Esophagus muscularis mucosa (tissue), 4 donors: Measurements from ENCODE around the gene GOLGB1. TPM values are rescaled to one million over a fixed set of nuclear protein-coding genes. Genes with fewer than 3 reads are reported as not detected.

Experiments used
- DNase-seq: peaks from one replicate; pipeline ENCODE4 v3.0.0-alpha.2; 2017; ENCODE audit errors: extremely low spot score
- H3K27ac ChIP-seq, 4 donors: fragments of 200-600 bp; sonication (generic); replicated peaks in 1 of 4; 1 replicate in 3 of 4; 2 replicates in 1 of 4; pipeline ENCODE4 v1.5.1; 2016 to 2019; ENCODE audit warnings: mild to moderate bottlenecking in 1 of 4
- H3K27me3 ChIP-seq, 4 donors: fragments of 200-600 bp; sonication (generic); one replicate each; pipeline versions ENCODE4 v1.5.1 to v1.6.0; 2016 to 2019
- H3K36me3 ChIP-seq, 4 donors: fragments of 200-600 bp; sonication (generic); one replicate each; pipeline ENCODE4 v1.5.1; 2016 to 2019
- H3K4me1 ChIP-seq, 4 donors: fragments of 200-600 bp; sonication (generic); one replicate each; pipeline ENCODE4 v1.5.1; 2016 to 2019
- H3K4me3 ChIP-seq, 4 donors: fragments of 200-600 bp; sonication (generic); 1 replicate in 2 of 4; 2 replicates in 2 of 4; pipeline ENCODE4 v1.5.1; 2016 to 2019; ENCODE audit warnings: mild to moderate bottlenecking in 4 of 4, moderate library complexity in 1 of 4
- H3K9me3 ChIP-seq, 4 donors: fragments of 200-600 bp; sonication (generic); 1 replicate in 3 of 4; 2 replicates in 1 of 4; pipeline ENCODE4 v1.5.1; 2016 to 2019
- EP300 ChIP-seq: sonication (generic); formaldehyde crosslinking; IDR thresholded peaks from one replicate; pipeline ENCODE4 v1.6.1; 2017; ENCODE audit warnings: antibody characterized with exemption
- POLR2A ChIP-seq: fragments of 450-650 bp; IDR thresholded peaks from one replicate; pipeline ENCODE4 v1.6.1; 2017; ENCODE audit warnings: antibody characterized with exemption, moderate library complexity, mild to moderate bottlenecking, low read depth
- POLR2AphosphoS5 ChIP-seq, 2 donors: sonication (generic); formaldehyde crosslinking; IDR thresholded peaks; one replicate each; pipeline ENCODE4 v1.6.1; 2017; ENCODE audit warnings: antibody characterized with exemption in 2 of 2
- WGBS: methylation state at CpG from one replicate; pipeline ENCODE4 v1.1.5; 2018; 5-methylcytosine and 5-hydroxymethylcytosine counted together
- intact Hi-C: fragments of 100-400 bp; cut with DNase I; formaldehyde crosslinking; loops from one replicate; pipeline ENCODE4 v1.15.1; 2023
- total RNA-seq, 4 donors: library from RNA; depleted of rRNA; stranded (reverse); fragments of >200 nt; gene quantifications; one replicate each; pipeline versions ENCODE4 v1.1.0 to v1.2.1, GENCODE V29; 2016
- TF ChIP-seq, protein P1 (sequence below), 3 experiments: fragments of 200-600 bp in 2 of 3; fragments of 450-650 bp in 1 of 3; sonication (generic) in 2 of 3; IDR thresholded peaks; one replicate each; pipeline ENCODE4 v1.5.1; 2017 to 2019; ENCODE audit warnings: antibody characterized with exemption in 3 of 3, mild to moderate bottlenecking in 2 of 3, moderate library complexity in 1 of 3

GOLGB1 gene
- total RNA-seq, 4 donors from 2014 or later: 55.7 to 73.9 (median 69.3) TPM

- 30% methylated on average over 1 of the region's 1 CpG for WGBS
- no peak for TF ChIP-seq POLR2A
- TF ChIP-seq, protein P1, sequence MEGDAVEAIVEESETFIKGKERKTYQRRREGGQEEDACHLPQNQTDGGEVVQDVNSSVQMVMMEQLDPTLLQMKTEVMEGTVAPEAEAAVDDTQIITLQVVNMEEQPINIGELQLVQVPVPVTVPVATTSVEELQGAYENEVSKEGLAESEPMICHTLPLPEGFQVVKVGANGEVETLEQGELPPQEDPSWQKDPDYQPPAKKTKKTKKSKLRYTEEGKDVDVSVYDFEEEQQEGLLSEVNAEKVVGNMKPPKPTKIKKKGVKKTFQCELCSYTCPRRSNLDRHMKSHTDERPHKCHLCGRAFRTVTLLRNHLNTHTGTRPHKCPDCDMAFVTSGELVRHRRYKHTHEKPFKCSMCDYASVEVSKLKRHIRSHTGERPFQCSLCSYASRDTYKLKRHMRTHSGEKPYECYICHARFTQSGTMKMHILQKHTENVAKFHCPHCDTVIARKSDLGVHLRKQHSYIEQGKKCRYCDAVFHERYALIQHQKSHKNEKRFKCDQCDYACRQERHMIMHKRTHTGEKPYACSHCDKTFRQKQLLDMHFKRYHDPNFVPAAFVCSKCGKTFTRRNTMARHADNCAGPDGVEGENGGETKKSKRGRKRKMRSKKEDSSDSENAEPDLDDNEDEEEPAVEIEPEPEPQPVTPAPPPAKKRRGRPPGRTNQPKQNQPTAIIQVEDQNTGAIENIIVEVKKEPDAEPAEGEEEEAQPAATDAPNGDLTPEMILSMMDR (IDR thresholded peaks at IDR 0.05): no peak
- no peak for TF ChIP-seq POLR2AphosphoS5 (IDR thresholded peaks at IDR 0.05)
- no peak for TF ChIP-seq EP300
- Histone ChIP-seq H3K27ac (no peak overlapping the region), H3K4me3 (no peak overlapping the region), H3K9me3 (no peaks in the 10 kb centered on the region), H3K4me1 (peaks cover 0 to 2% (median 0%) of the 10 kb centered on the region in 4 donors), H3K36me3 (peaks cover 11 to 58% (median 38%) of the 10 kb centered on the region in 4 donors), H3K27me3 (no peaks in the 10 kb centered on the region)
- no peak for DNase-seq
- intact Hi-C loops: no loop called here
Measured at GRCh38 chr3:121710347-121710746, 39.2 kb downstream of the GOLGB1 start.

GRCh38 chr3:121707531-121708273, 41.8 kb downstream of the GOLGB1 start:
- H3K36me3 ChIP-seq: peaks cover 0 to 41% (median 18%) of the 10 kb centered on the region in 4 donors
- TF ChIP-seq POLR2A: no peak
- TF ChIP-seq, protein P1 (IDR thresholded peaks at IDR 0.05): no peak
- TF ChIP-seq POLR2AphosphoS5 (IDR thresholded peaks at IDR 0.05): no peak
- no peak for TF ChIP-seq EP300
- intact Hi-C loops: no loop called here

DNA sequence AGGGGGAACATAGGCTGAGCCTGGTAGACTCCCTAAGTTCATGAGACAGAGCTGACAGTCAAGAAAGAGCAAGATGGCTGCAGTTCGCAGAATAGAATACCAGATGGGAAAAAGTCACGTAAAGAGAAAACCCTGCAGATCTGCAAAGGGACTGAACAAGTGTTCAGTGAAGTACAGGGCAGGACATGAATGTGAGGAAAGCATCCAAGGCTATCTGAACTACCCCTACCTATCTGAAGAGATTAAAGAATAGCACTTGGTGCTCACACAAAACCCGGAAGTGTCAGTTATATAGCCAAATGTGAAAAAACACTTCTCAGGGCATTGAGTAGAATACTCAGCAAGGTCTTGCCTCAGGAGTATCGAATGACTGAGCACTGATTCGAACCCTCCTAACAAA, 44.0 kb downstream of the GOLGB1 start:
- DNase-seq: no peak
- TF ChIP-seq POLR2AphosphoS5 (IDR thresholded peaks at IDR 0.05) (no peak), EP300 (no peak), POLR2A (no peak)
- TF ChIP-seq, protein P1 (IDR thresholded peaks at IDR 0.05): no peak
- Histone ChIP-seq H3K27me3 (no peaks in the 10 kb centered on the region), H3K4me3 (no peak overlapping the region), H3K27ac (no peak overlapping the region), H3K9me3 (no peaks in the 10 kb centered on the region), H3K4me1 (peaks cover 0 to 2% (median 0%) of the 10 kb centered on the region in 4 donors), H3K36me3 (peaks cover 5 to 54% (median 25%) of the 10 kb centered on the region in 4 donors)
- WGBS: 96% methylated on average over 5 of the region's 5 CpGs
- intact Hi-C loops: no loop called here

More at GRCh38 chr3:121707531-121708273, 41.8 kb downstream of the GOLGB1 start:
- Histone ChIP-seq H3K9me3 (no peaks in the 10 kb centered on the region), H3K27ac (no peak overlapping the region), H3K27me3 (no peaks in the 10 kb centered on the region), H3K4me1 (peaks cover 0 to 2% (median 0%) of the 10 kb centered on the region in 4 donors), H3K4me3 (no peak overlapping the region)
- no peak for DNase-seq
- WGBS: 91% methylated on average over 2 of the region's 2 CpGs

GRCh38 chr3:121703973-121704372, 45.6 kb downstream of the GOLGB1 start:
- no peak for TF ChIP-seq EP300
- TF ChIP-seq, protein P1 (IDR thresholded peaks at IDR 0.05): no peak
- no peak for TF ChIP-seq POLR2A
- no peak for DNase-seq
- Histone ChIP-seq H3K27me3 (no peaks in the 10 kb centered on the region), H3K4me3 (no peak overlapping the region), H3K4me1 (no peaks in the 10 kb centered on the region), H3K27ac (no peak overlapping the region), H3K36me3 (peaks cover 5 to 67% (median 26%) of the 10 kb centered on the region in 4 donors), H3K9me3 (no peaks in the 10 kb centered on the region)
- intact Hi-C loops: no loop called here
- WGBS: 99% methylated on average over 5 of the region's 5 CpGs

GRCh38 chr3:121698901-121699300, 50.6 kb downstream of the GOLGB1 start:
- no peak overlapping the region for H3K27ac ChIP-seq
- intact Hi-C loops: no loop called here
- peaks cover 5 to 65% (median 29%) of the 10 kb centered on the region in 4 donors for H3K36me3 ChIP-seq

More at GRCh38 chr3:121698901-121699300, 50.6 kb downstream of the GOLGB1 start:
- Histone ChIP-seq H3K4me1 (peaks cover 0 to 10% (median 3%) of the 10 kb centered on the region in 4 donors), H3K9me3 (no peaks in the 10 kb centered on the region), H3K27me3 (no peaks in the 10 kb centered on the region), H3K4me3 (no peak overlapping the region)
- no peak for DNase-seq
- TF ChIP-seq, protein P1 (IDR thresholded peaks at IDR 0.05): no peak
- no peak for TF ChIP-seq EP300
- TF ChIP-seq POLR2AphosphoS5 (IDR thresholded peaks at IDR 0.05): no peak
- TF ChIP-seq POLR2A: no peak
